HepG2 (cell line): ENCODE measurements around the gene DAB1.

Experiments used
- FIP1L1 ChIP-seq: fragments of 200-400 bp; formaldehyde crosslinking; IDR thresholded peaks from 2 replicates; pipeline ENCODE4 v1.6.1; 2018; ENCODE audit warnings: low read depth, mild to moderate bottlenecking, low read length, moderate library complexity, borderline replicate concordance; ENCODE audit not compliant: insufficient read depth
- GFI1 ChIP-seq: sonication (generic); formaldehyde crosslinking; IDR thresholded peaks from 2 replicates; pipeline ENCODE4 v1.5.0; 2020; ENCODE audit warnings: missing genetic modification reagents, mild to moderate bottlenecking, borderline replicate concordance
- LCORL ChIP-seq, 2 experiments: fragments of 450-650 bp in 1 of 2; sonication (generic) in 1 of 2; formaldehyde crosslinking in 1 of 2; IDR thresholded peaks; 2 replicates each; pipeline versions ENCODE4 v1.5.0 to v1.6.1; 2017 to 2020; ENCODE audit warnings: antibody characterized with exemption in 1 of 2, missing genetic modification reagents in 1 of 2
- MYNN ChIP-seq: sonication (generic); formaldehyde crosslinking; IDR thresholded peaks from 2 replicates; pipeline ENCODE4 v1.4.0; 2020; ENCODE audit warnings: mild to moderate bottlenecking, low read depth, missing genetic modification reagents
- PAX8 ChIP-seq: sonication (generic); formaldehyde crosslinking; IDR thresholded peaks from 2 replicates; pipeline ENCODE4 v1.8.0; 2022; ENCODE audit warnings: mild to moderate bottlenecking, missing genetic modification reagents, borderline replicate concordance
- RAD21 ChIP-seq: fragments of 450-650 bp; formaldehyde crosslinking; IDR thresholded peaks from 2 replicates; pipeline ENCODE4 v1.5.0; 2020; ENCODE audit warnings: mild to moderate bottlenecking
- RBM39 ChIP-seq: fragments of 200-400 bp; formaldehyde crosslinking; IDR thresholded peaks from one replicate; pipeline ENCODE4 v1.6.1; 2018; ENCODE audit warnings: antibody characterized with exemption, mild to moderate bottlenecking, low read depth, low read length; ENCODE audit not compliant: poor library complexity, severe bottlenecking
- SMC3 ChIP-seq: IDR thresholded peaks from 2 replicates; pipeline ENCODE4 v1.6.1; 2011; ENCODE audit warnings: low read length, improper control_type of control experiment
- ZNF225 ChIP-seq: sonication (generic); formaldehyde crosslinking; IDR thresholded peaks from 2 replicates; pipeline ENCODE4 v1.4.0; 2020; ENCODE audit warnings: mild to moderate bottlenecking, missing genetic modification reagents

DNA sequence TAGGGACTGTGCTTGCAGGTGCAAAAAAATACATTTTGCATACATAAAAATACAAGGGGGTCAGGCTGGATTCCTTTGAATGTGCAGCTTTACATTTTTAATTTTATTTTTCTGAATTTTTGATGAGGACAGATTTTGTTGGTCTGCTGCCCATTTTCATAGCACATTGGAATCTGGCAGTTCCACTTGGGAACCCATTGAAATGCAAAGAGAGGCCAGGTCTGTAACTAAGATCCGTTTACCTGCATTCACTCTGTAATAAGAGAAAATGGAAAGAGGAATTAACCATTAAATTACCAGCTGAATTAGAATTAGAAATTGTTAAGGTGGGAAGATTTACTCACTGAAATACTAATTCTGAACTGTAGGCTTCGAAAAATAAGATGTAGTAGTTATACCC is 221.6 kb downstream of the DAB1 start:
- no peak for TF ChIP-seq SMC3
- no peak for TF ChIP-seq PAX8 (CRISPR knock-in tag)
- TF ChIP-seq RBM39 = no peak
- TF ChIP-seq LCORL (IDR thresholded peaks at IDR 0.05) = no peak
- no peak for TF ChIP-seq LCORL (CRISPR knock-in tag; IDR thresholded peaks at IDR 0.05)
- TF ChIP-seq FIP1L1 = no peak
- no peak for TF ChIP-seq GFI1
- TF ChIP-seq RAD21 (CRISPR knock-in tag) = no peak
- no peak for TF ChIP-seq ZNF225 (CRISPR knock-in tag)
- no peak for TF ChIP-seq MYNN (CRISPR knock-in tag)
